NCI-H524 treated with DMSO at 0.1 percent for 48 hours (cell line): Measurements from ENCODE around the gene KRT33A.
"Not testable (repeated sequence)": the region's sequence is repeated elsewhere in the genome, so short reads cannot be mapped to it uniquely, and the experiment has no call there.

Source experiments
- DNase-seq: peaks from one replicate; lab custom pipeline; 2025; lab: John Stamatoyannopoulos, UW

Gene KRT33A

GRCh38 chr17:41350381-41350878 lies at the start of gene KRT33A:
TSS of gene KRT33A (minus strand) at chr17:41350828. CDS start at chr17:41350767, 61 bp downstream.
- DNase-seq, result not testable (repeated sequence)

GRCh38 chr17:41396996-41397660 lies 46.5 kb upstream of the KRT33A start, which contains the start of gene KRT31:
TSS of gene KRT31 (minus strand) at chr17:41397608. CDS start at chr17:41397539, 69 bp downstream.
- no peak for DNase-seq

- DNase-seq, result no peak
Measured at GRCh38 chr17:41396340-41396739, 45.7 kb upstream of the KRT33A start.

- DNase-seq, result no peak
Measured at GRCh38 chr17:41395611-41396010, 45.0 kb upstream of the KRT33A start.

GRCh38 chr17:41395044-41395443 lies 44.4 kb upstream of the KRT33A start:
- DNase-seq, result not testable (repeated sequence)

- no peak for DNase-seq
Measured at GRCh38 chr17:41394254-41394996, 43.8 kb upstream of the KRT33A start.

GRCh38 chr17:41393826-41394225 lies 43.2 kb upstream of the KRT33A start:
- DNase-seq, result no peak

GRCh38 chr17:41393294-41393693 lies 42.7 kb upstream of the KRT33A start:
- no peak for DNase-seq

GRCh38 chr17:41392278-41392677 lies 41.6 kb upstream of the KRT33A start:
- no peak for DNase-seq

- no peak for DNase-seq
Measured at GRCh38 chr17:41391535-41391934, 40.9 kb upstream of the KRT33A start.

GRCh38 chr17:41390411-41390938 lies 39.8 kb upstream of the KRT33A start:
- no peak for DNase-seq

- no peak for DNase-seq
Measured at GRCh38 chr17:41387670-41388069, 37.0 kb upstream of the KRT33A start.

- DNase-seq, result no peak
Measured at GRCh38 chr17:41386227-41386626, 35.6 kb upstream of the KRT33A start.

GRCh38 chr17:41383690-41384089 lies 33.1 kb upstream of the KRT33A start:
- no peak for DNase-seq

- DNase-seq, result no peak
Measured at GRCh38 chr17:41382394-41382793, 31.8 kb upstream of the KRT33A start.

- DNase-seq, result not testable (repeated sequence)
Measured at GRCh38 chr17:41381943-41382342, 31.3 kb upstream of the KRT33A start, which contains the start of gene KRT34. TSS of gene KRT34 (minus strand) at chr17:41382306. CDS start at chr17:41382246, 60 bp downstream.

GRCh38 chr17:41380091-41380490 lies 29.5 kb upstream of the KRT33A start:
- DNase-seq, result not testable (repeated sequence)

- DNase-seq, result no peak
Measured at GRCh38 chr17:41377546-41377945, 26.9 kb upstream of the KRT33A start.

GRCh38 chr17:41369713-41370112 lies 19.1 kb upstream of the KRT33A start, which contains the start of gene KRT33B:
TSS of gene KRT33B (minus strand) at chr17:41369813. CDS start at chr17:41369750, 63 bp downstream.
- DNase-seq, result no peak

- no peak for DNase-seq
Measured at GRCh38 chr17:41369023-41369422, 18.4 kb upstream of the KRT33A start.

GRCh38 chr17:41367426-41368075 lies 16.9 kb upstream of the KRT33A start:
- DNase-seq, result no peak

- no peak for DNase-seq
Measured at GRCh38 chr17:41366070-41366469, 15.4 kb upstream of the KRT33A start.
